Measurements from ENCODE around the gene C12orf56. TPM values are rescaled to one million over a fixed set of nuclear protein-coding genes. Genes with fewer than 3 reads are reported as not detected.

The C12orf56 gene
- total RNA-seq, 1 experiment from 2014 or later = not detected

- H3K9me2 ChIP-seq (ENCODE audit: insufficient read depth) = no peaks in the 10 kb centered on the region
- H3K27ac ChIP-seq (ENCODE audit: low read depth, low read length) = no peak overlapping the region
- no TSS peak for BruUV-seq (replicated peaks)
- H2AFZ ChIP-seq (ENCODE audit: low read depth, low read length, poor library complexity, severe bottlenecking) = no peak overlapping the region
- TF ChIP-seq ZNF274 (IDR thresholded peaks at IDR 0.05; ENCODE audit: low read depth, low read length) (no peak), ZFX (IDR thresholded peaks at IDR 0.05) (no peak), FOSL1 (IDR thresholded peaks at IDR 0.05; ENCODE audit: low read depth) (no peak), JUND (IDR thresholded peaks at IDR 0.05) (no peak), RAD21 (IDR thresholded peaks at IDR 0.05; ENCODE audit: low read depth) (no peak), TCF7L2 (IDR thresholded peaks at IDR 0.05; ENCODE audit: borderline replicate concordance, extremely low read depth, insufficient read depth, insufficient read length) (no peak), POLR2A (IDR thresholded peaks at IDR 0.05; ENCODE audit: borderline replicate concordance, extremely low read depth, insufficient read depth, insufficient read length) (no peak)
- ChIA-PET POLR2A (interaction anchor here (1.3 kb wide), 1 partner anchor 68 kb away, joined by 3 read pairs; the partner anchor contains the start of gene XPOT), RAD21 (ENCODE audit: low non-redundant PET in 1 of 2, low total read pairs in 2 of 2, uncharacterized antibody in 2 of 2, unreplicated experiment in 2 of 2) (no interaction called here), CTCF (no interaction called here)
- no peaks in the 10 kb centered on the region for H4K20me1 ChIP-seq (ENCODE audit: insufficient read depth)
- no peaks in the 10 kb centered on the region for H3K4me1 ChIP-seq (ENCODE audit: control insufficient read depth in 1 of 2, insufficient read depth in 2 of 2, low read length in 2 of 2)
- no peak overlapping the region for H3K9ac ChIP-seq (ENCODE audit: low read length)
- intact Hi-C loops (cut with micrococcal nuclease) = no loop called here
- H3K79me2 ChIP-seq (ENCODE audit: insufficient read depth, low read length) = no peaks in the 10 kb centered on the region
- no peak overlapping the region for H3K4me3 ChIP-seq (replicated peaks in 1 of 2; ENCODE audit: low read depth in 1 of 2, low read length in 2 of 2)
- no peak for DNase-seq (ENCODE audit: low read depth, low spot score)
- no peaks in the 10 kb centered on the region for H3K36me3 ChIP-seq (ENCODE audit: control insufficient read depth in 1 of 2, insufficient read depth in 2 of 2, low read length in 2 of 2)
- H3K27me3 ChIP-seq (ENCODE audit: insufficient read depth, low read length) = no peaks in the 10 kb centered on the region
- H3K9me3 ChIP-seq (ENCODE audit: control insufficient read depth in 1 of 2, insufficient read depth in 1 of 2, low read depth in 1 of 2, low read length in 2 of 2) = no peaks in the 10 kb centered on the region
- H3K4me2 ChIP-seq (ENCODE audit: low read length) = no peak overlapping the region
- no peak for ATAC-seq
Measured at GRCh38 chr12:64335886-64336466, 54.6 kb downstream of the C12orf56 start.

GRCh38 chr12:64332938-64333337 is 57.6 kb downstream of the C12orf56 start:
- no peaks in the 10 kb centered on the region for H3K36me3 ChIP-seq (ENCODE audit: control insufficient read depth in 1 of 2, insufficient read depth in 2 of 2, low read length in 2 of 2)
- no peaks in the 10 kb centered on the region for H3K79me2 ChIP-seq (ENCODE audit: insufficient read depth, low read length)
- H2AFZ ChIP-seq (ENCODE audit: low read depth, low read length, poor library complexity, severe bottlenecking) = no peak overlapping the region
- no peaks in the 10 kb centered on the region for H3K9me2 ChIP-seq (ENCODE audit: insufficient read depth)
- ChIA-PET CTCF (no interaction called here), POLR2A (no interaction called here), RAD21 (ENCODE audit: low non-redundant PET in 1 of 2, low total read pairs in 2 of 2, uncharacterized antibody in 2 of 2, unreplicated experiment in 2 of 2) (no interaction called here)
- no TSS peak for BruUV-seq (replicated peaks)
- DNase-seq (ENCODE audit: low read depth, low spot score) (no peak), ATAC-seq (no peak)
- intact Hi-C loops (cut with micrococcal nuclease) = no loop called here
- TF ChIP-seq FOSL1 (IDR thresholded peaks at IDR 0.05; ENCODE audit: low read depth) = no peak
- TF ChIP-seq SIN3A (IDR thresholded peaks at IDR 0.05; ENCODE audit: low read depth) = no peak
- TF ChIP-seq MAX (IDR thresholded peaks at IDR 0.05) = no peak
- no peaks in the 10 kb centered on the region for H4K20me1 ChIP-seq (ENCODE audit: insufficient read depth)
- no peak overlapping the region for H3K27ac ChIP-seq (ENCODE audit: low read depth, low read length)
- no peak overlapping the region for H3K9ac ChIP-seq (ENCODE audit: low read length)
- H3K4me3 ChIP-seq (replicated peaks in 1 of 2; ENCODE audit: low read depth in 1 of 2, low read length in 2 of 2) = no peak overlapping the region
- no peak overlapping the region for H3K4me2 ChIP-seq (ENCODE audit: low read length)
- H3K4me1 ChIP-seq (ENCODE audit: control insufficient read depth in 1 of 2, insufficient read depth in 2 of 2, low read length in 2 of 2) = no peaks in the 10 kb centered on the region
- no peaks in the 10 kb centered on the region for H3K9me3 ChIP-seq (ENCODE audit: control insufficient read depth in 1 of 2, insufficient read depth in 1 of 2, low read depth in 1 of 2, low read length in 2 of 2)
- H3K27me3 ChIP-seq (ENCODE audit: insufficient read depth, low read length) = no peaks in the 10 kb centered on the region
